Stimulated activated CD4-positive, alpha-beta T cell treated with anti-CD3 and anti-CD28 coated beads, Interleukin-15, amount 100 ng/mL, for 24 hours (primary cell): ENCODE data around the gene FIGLA.

Source experiments
- DNase-seq: peaks from one replicate; pipeline ENCODE4 v3.0.0-alpha.2; 2020

Gene FIGLA

GRCh38 chr2:70790136-70790828, at the start of gene FIGLA:
FIGLA (minus strand) TSS chr2:70790643; CDS start chr2:70790638, 5 bp downstream.
- no peak for DNase-seq

- no peak for DNase-seq
Measured at GRCh38 chr2:70837980-70838925, 47.8 kb upstream of the FIGLA start.

GRCh38 chr2:70835643-70836042, 45.2 kb upstream of the FIGLA start, which contains the start of gene CD207:
CD207 (minus strand) TSS chr2:70835816; CDS start chr2:70835776, 40 bp downstream.
- no peak for DNase-seq

- DNase-seq = no peak
Measured at GRCh38 chr2:70834881-70835280, 44.4 kb upstream of the FIGLA start.

- no peak for DNase-seq
Measured at GRCh38 chr2:70834106-70834505, 43.7 kb upstream of the FIGLA start.

GRCh38 chr2:70833246-70833645, 42.8 kb upstream of the FIGLA start:
- no peak for DNase-seq

- no peak for DNase-seq
Measured at GRCh38 chr2:70832386-70832785, 41.9 kb upstream of the FIGLA start.

GRCh38 chr2:70831861-70832260, 41.4 kb upstream of the FIGLA start:
- no peak for DNase-seq

GRCh38 chr2:70830366-70830765, 39.9 kb upstream of the FIGLA start:
- no peak for DNase-seq

- DNase-seq = no peak
Measured at GRCh38 chr2:70829916-70830315, 39.5 kb upstream of the FIGLA start.

GRCh38 chr2:70828914-70829824, 38.7 kb upstream of the FIGLA start:
- no peak for DNase-seq

GRCh38 chr2:70828115-70828514, 37.7 kb upstream of the FIGLA start:
- no peak for DNase-seq

GRCh38 chr2:70827388-70827787, 36.9 kb upstream of the FIGLA start:
- no peak for DNase-seq

GRCh38 chr2:70826696-70827350, 36.4 kb upstream of the FIGLA start:
- DNase-seq = no peak

- no peak for DNase-seq
Measured at GRCh38 chr2:70823249-70823648, 32.8 kb upstream of the FIGLA start.

- no peak for DNase-seq
Measured at GRCh38 chr2:70822843-70823242, 32.4 kb upstream of the FIGLA start.

GRCh38 chr2:70820499-70820898, 30.1 kb upstream of the FIGLA start, which contains the start of gene CLEC4F:
CLEC4F (minus strand) TSS chr2:70820599; CDS start chr2:70820523, 76 bp downstream.
- no peak for DNase-seq

GRCh38 chr2:70817284-70817954, 27.0 kb upstream of the FIGLA start:
- DNase-seq = no peak

GRCh38 chr2:70816726-70817125, 26.3 kb upstream of the FIGLA start:
- DNase-seq = no peak

- DNase-seq = no peak
Measured at GRCh38 chr2:70808983-70809958, 18.8 kb upstream of the FIGLA start.

- DNase-seq = no peak
Measured at GRCh38 chr2:70807828-70808118, 17.3 kb upstream of the FIGLA start.
